Tracheal epithelial cell (primary cell): ENCODE results near the gene EIF2AK3. TPM values are rescaled to one million over a fixed set of nuclear protein-coding genes. Genes with fewer than 3 reads are reported as not detected.

Experiments used
- total RNA-seq: library from RNA; depleted of rRNA; stranded (reverse); fragments of >200 nt; gene quantifications from 2 replicates; pipeline ENCODE4 v1.2.1, GENCODE V29; 2014

EIF2AK3 gene
- total RNA-seq, result 24.1 and 25.8 TPM in 2 replicates

DNA sequence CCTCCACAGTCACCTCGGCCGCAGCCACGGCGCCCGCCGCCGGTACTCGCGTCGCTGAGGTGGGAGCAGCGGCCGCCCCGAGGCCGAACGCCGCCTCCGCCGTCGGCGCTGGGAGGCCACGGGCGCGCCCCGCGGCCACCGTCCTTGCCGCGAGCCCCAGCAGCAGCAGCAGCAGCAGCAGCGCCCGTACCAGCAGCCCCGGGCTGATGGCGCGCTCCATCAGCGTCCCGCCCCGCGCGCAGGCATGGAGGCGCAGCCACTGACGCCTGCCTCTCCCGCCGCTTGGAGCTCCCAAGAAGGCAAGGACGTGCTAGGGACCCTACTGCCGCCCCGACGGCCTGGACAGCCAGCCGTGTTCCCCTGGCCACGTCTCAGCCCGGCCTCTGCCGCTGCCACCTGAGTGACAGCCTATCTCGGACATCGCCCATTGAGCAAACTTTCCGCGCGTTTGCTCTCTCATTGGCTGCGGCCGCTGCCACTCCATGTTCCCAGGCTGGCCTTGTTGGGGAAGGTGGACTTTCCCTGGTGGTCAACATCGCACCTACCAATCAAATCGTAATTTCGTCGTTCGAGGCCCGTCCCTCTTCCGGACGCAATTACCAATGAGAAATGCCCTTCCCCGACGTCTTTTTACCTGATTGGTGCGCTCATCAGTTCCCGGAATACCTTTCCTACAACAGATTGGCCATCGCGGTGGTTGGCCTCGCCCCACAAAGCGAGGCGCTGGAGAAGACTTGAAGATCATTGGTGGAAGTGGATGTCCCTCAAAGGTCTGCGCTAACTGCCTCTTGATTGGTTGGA is at the start of gene EIF2AK3:
EIF2AK3 (minus strand) TSS at position 410 of the 801 bp plus-strand sequence; CDS start at position 220, 190 bp downstream.

Other genes with a start within 250 kb of the EIF2AK3 start
- gene FOXI3, start 174.8 kb downstream of the EIF2AK3 start, total RNA-seq, result not detected in 2 replicates
- gene RPIA, start 64.2 kb upstream of the EIF2AK3 start, total RNA-seq, result 7.7 and 8.0 TPM in 2 replicates